Measurements from ENCODE around the gene AXL. TPM values are rescaled to one million over a fixed set of nuclear protein-coding genes. Genes with fewer than 3 reads are reported as not detected.
A peak's percentile ranks its signal among the peaks of the same experiment; 100 is the strongest.

The AXL gene
- total and polyA plus RNA-seq, 2 of the 13 experiments (the other 11 are each of a cell fraction or from before 2014, with no cell fraction given): 0.71 to 5.9 TPM

- TF ChIP-seq GPBP1L1 (CRISPR knock-in tag; IDR thresholded peaks at IDR 0.05) (no peak), HOXA3 (CRISPR knock-in tag; IDR thresholded peaks at IDR 0.05) (peak; percentile 98), ZNF605 (CRISPR knock-in tag; IDR thresholded peaks at IDR 0.05) (peak; percentile 51; the same call in 1 of the 2 replicates), ZNF317 (CRISPR knock-in tag; IDR thresholded peaks at IDR 0.05) (peak; percentile 60; the same call in 1 of the 2 replicates), ZFP90 (CRISPR knock-in tag; IDR thresholded peaks at IDR 0.05; ENCODE audit: borderline replicate concordance) (no peak), CHD4 (IDR thresholded peaks at IDR 0.05; ENCODE audit: borderline replicate concordance, low read length) (no peak), ZNF839 (CRISPR knock-in tag; IDR thresholded peaks at IDR 0.05; ENCODE audit: borderline replicate concordance) (peak; percentile 25; the same call in 1 of the 2 replicates), HNF4A (CRISPR knock-in tag; IDR thresholded peaks at IDR 0.05) (no peak), U2AF1 (optimal IDR thresholded peaks at IDR 0.05; ENCODE audit: low read depth, low read length) (peak; percentile 17), HCFC1 (IDR thresholded peaks at IDR 0.05; ENCODE audit: low read depth, low read length) (no peak), ZFP37 (CRISPR knock-in tag; IDR thresholded peaks at IDR 0.05; ENCODE audit: borderline replicate concordance) (no peak), FOXK2 (IDR thresholded peaks at IDR 0.05) (peak; percentile 53; the same call in 1 of the 2 replicates), ZNF543 (CRISPR knock-in tag; IDR thresholded peaks at IDR 0.05) (no peak), ZKSCAN1 (IDR thresholded peaks at IDR 0.05; ENCODE audit: low read length) (no peak), ZSCAN12 (CRISPR knock-in tag; IDR thresholded peaks at IDR 0.05) (no peak), ZMYM4 (CRISPR knock-in tag; IDR thresholded peaks at IDR 0.05) (no peak; the same call in 1 of the 2 replicates), ZNF775 (CRISPR knock-in tag; IDR thresholded peaks at IDR 0.05; ENCODE audit: borderline replicate concordance) (no peak), ZNF883 (CRISPR knock-in tag; IDR thresholded peaks at IDR 0.05; ENCODE audit: not compliant biosample characterization) (peak; percentile 67), ZNF333 (CRISPR knock-in tag; IDR thresholded peaks at IDR 0.05; ENCODE audit: borderline replicate concordance) (no peak), PHF20 (CRISPR knock-in tag; IDR thresholded peaks at IDR 0.05) (peak; percentile 72; the same call in 1 of the 2 replicates), STAT6 (CRISPR knock-in tag; IDR thresholded peaks at IDR 0.05; ENCODE audit: borderline replicate concordance) (no peak), FOXP4 (CRISPR knock-in tag; IDR thresholded peaks at IDR 0.05) (no peak), YY1 (IDR thresholded peaks at IDR 0.05; ENCODE audit: insufficient read depth, insufficient replicate concordance, low read depth, low read length) (peak; percentile 99), EZH2 (conservative IDR thresholded peaks at IDR 0.05; ENCODE audit: low read depth, low read length) (no peak), MXD3 (CRISPR knock-in tag; IDR thresholded peaks at IDR 0.05) (peak; percentile 49; the same call in 1 of the 2 replicates)
Measured at GRCh38 chr19:41263850-41264580, 45.0 kb downstream of the AXL start, which contains the start of gene HNRNPUL1 (continued).

Data from HepG2 (cell line).